Measurements from ENCODE around the gene MAPK14.

DNA sequence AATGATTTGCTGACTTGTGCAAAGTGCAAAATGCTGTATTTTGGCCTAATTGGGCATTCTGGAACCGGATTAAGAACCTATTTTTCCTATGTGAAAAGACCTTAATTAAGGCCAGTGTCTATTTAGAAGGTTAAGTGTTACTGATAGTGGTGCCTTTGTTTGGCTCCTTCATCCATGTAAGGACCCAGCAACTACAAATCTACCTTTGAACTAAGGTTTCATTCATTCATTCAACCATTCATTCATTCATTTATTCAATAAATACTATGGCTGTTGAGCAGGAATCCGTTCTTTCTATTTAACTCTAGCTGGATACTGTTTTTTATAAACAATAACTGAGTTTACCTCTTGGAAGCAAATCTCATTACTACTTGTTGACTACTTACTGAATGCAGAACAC is 33.6 kb downstream of the MAPK14 start:
- TF ChIP-seq EP300 (IDR thresholded peaks at IDR 0.05; ENCODE audit: borderline replicate concordance) (no peak), TEAD4 (IDR thresholded peaks at IDR 0.05) (no peak), CREB1 (IDR thresholded peaks at IDR 0.05; ENCODE audit: low read depth) (no peak), CEBPB (IDR thresholded peaks at IDR 0.05) (no peak), NFIC (IDR thresholded peaks at IDR 0.05) (no peak), FOXM1 (IDR thresholded peaks at IDR 0.05; ENCODE audit: borderline replicate concordance, low read depth) (no peak), YY1 (IDR thresholded peaks at IDR 0.05; ENCODE audit: low read depth) (no peak), TAF1 (IDR thresholded peaks at IDR 0.05; ENCODE audit: low read depth) (no peak)
- TF ChIP-seq, protein P1, sequence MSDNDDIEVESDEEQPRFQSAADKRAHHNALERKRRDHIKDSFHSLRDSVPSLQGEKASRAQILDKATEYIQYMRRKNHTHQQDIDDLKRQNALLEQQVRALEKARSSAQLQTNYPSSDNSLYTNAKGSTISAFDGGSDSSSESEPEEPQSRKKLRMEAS (IDR thresholded peaks at IDR 0.05): no peak
- TF ChIP-seq, protein P2, sequence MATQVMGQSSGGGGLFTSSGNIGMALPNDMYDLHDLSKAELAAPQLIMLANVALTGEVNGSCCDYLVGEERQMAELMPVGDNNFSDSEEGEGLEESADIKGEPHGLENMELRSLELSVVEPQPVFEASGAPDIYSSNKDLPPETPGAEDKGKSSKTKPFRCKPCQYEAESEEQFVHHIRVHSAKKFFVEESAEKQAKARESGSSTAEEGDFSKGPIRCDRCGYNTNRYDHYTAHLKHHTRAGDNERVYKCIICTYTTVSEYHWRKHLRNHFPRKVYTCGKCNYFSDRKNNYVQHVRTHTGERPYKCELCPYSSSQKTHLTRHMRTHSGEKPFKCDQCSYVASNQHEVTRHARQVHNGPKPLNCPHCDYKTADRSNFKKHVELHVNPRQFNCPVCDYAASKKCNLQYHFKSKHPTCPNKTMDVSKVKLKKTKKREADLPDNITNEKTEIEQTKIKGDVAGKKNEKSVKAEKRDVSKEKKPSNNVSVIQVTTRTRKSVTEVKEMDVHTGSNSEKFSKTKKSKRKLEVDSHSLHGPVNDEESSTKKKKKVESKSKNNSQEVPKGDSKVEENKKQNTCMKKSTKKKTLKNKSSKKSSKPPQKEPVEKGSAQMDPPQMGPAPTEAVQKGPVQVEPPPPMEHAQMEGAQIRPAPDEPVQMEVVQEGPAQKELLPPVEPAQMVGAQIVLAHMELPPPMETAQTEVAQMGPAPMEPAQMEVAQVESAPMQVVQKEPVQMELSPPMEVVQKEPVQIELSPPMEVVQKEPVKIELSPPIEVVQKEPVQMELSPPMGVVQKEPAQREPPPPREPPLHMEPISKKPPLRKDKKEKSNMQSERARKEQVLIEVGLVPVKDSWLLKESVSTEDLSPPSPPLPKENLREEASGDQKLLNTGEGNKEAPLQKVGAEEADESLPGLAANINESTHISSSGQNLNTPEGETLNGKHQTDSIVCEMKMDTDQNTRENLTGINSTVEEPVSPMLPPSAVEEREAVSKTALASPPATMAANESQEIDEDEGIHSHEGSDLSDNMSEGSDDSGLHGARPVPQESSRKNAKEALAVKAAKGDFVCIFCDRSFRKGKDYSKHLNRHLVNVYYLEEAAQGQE (IDR thresholded peaks at IDR 0.05; ENCODE audit: low read depth): no peak
- TF ChIP-seq, protein P3, sequence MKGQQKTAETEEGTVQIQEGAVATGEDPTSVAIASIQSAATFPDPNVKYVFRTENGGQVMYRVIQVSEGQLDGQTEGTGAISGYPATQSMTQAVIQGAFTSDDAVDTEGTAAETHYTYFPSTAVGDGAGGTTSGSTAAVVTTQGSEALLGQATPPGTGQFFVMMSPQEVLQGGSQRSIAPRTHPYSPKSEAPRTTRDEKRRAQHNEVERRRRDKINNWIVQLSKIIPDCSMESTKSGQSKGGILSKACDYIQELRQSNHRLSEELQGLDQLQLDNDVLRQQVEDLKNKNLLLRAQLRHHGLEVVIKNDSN (IDR thresholded peaks at IDR 0.05): no peak

All from Ishikawa (cell line).